IPS-18c (cell line): ENCODE measurements around the gene KRT78.

ENCODE experiments used
- H3K4me3 ChIP-seq: 2 replicates; pipeline ENCODE4 v1.7.0; 2013; ENCODE audit warnings: low read depth, mild to moderate bottlenecking, low read length, moderate library complexity; ENCODE audit not compliant: insufficient read depth
- H3K9me3 ChIP-seq: one replicate; pipeline ENCODE4 v1.6.1; 2013; ENCODE audit warnings: mild to moderate bottlenecking, low read length, moderate library complexity; ENCODE audit not compliant: control insufficient read depth, insufficient read depth

Gene KRT78

GRCh38 chr12:52849511-52849910 is 717 bp upstream of the KRT78 start:
- peaks cover 2% of the 10 kb centered on the region for H3K9me3 ChIP-seq
- H3K4me3 ChIP-seq: no peak overlapping the region

- Histone ChIP-seq H3K9me3 (peaks cover 2% of the 10 kb centered on the region), H3K4me3 (no peak overlapping the region)
These were observed 1.3 kb downstream of the KRT78 start for GRCh38 chr12:52847335-52848102.

- H3K9me3 ChIP-seq: peaks cover 2% of the 10 kb centered on the region
- no peak overlapping the region for H3K4me3 ChIP-seq
These were observed 2.3 kb downstream of the KRT78 start for GRCh38 chr12:52846356-52846970.

GRCh38 chr12:52845946-52846345 is 2.8 kb downstream of the KRT78 start:
- Histone ChIP-seq H3K9me3 (peaks cover 2% of the 10 kb centered on the region), H3K4me3 (no peak overlapping the region)

GRCh38 chr12:52844386-52844785 is 4.4 kb downstream of the KRT78 start:
- Histone ChIP-seq H3K9me3 (peaks cover 2% of the 10 kb centered on the region), H3K4me3 (no peak overlapping the region)

GRCh38 chr12:52839436-52840105 is 9.2 kb downstream of the KRT78 start:
- no peak overlapping the region for H3K4me3 ChIP-seq
- no peaks in the 10 kb centered on the region for H3K9me3 ChIP-seq

GRCh38 chr12:52838609-52839435 is 10.0 kb downstream of the KRT78 start:
- Histone ChIP-seq H3K4me3 (no peak overlapping the region), H3K9me3 (peaks cover 2% of the 10 kb centered on the region)

GRCh38 chr12:52837781-52838608 is 10.8 kb downstream of the KRT78 start:
- H3K9me3 ChIP-seq: peaks cover 2% of the 10 kb centered on the region
- H3K4me3 ChIP-seq: no peak overlapping the region

GRCh38 chr12:52837413-52837741 is 11.4 kb downstream of the KRT78 start:
- H3K9me3 ChIP-seq: peaks cover 2% of the 10 kb centered on the region

GRCh38 chr12:52836491-52837412 is 12.0 kb downstream of the KRT78 start:
- peaks cover 2% of the 10 kb centered on the region for H3K9me3 ChIP-seq
- no peak overlapping the region for H3K4me3 ChIP-seq

More at GRCh38 chr12:52837413-52837741, 11.4 kb downstream of the KRT78 start:
- H3K4me3 ChIP-seq: no peak overlapping the region

GRCh38 chr12:52836042-52836466 is 12.7 kb downstream of the KRT78 start:
- Histone ChIP-seq H3K4me3 (no peak overlapping the region), H3K9me3 (peaks cover 2% of the 10 kb centered on the region)

GRCh38 chr12:52835271-52836041 is 13.3 kb downstream of the KRT78 start:
- peaks cover 2% of the 10 kb centered on the region for H3K9me3 ChIP-seq

GRCh38 chr12:52834727-52835001 is 14.1 kb downstream of the KRT78 start:
- H3K4me3 ChIP-seq: no peak overlapping the region
- peaks cover 2% of the 10 kb centered on the region for H3K9me3 ChIP-seq

More at GRCh38 chr12:52835271-52836041, 13.3 kb downstream of the KRT78 start:
- H3K4me3 ChIP-seq: no peak overlapping the region

- Histone ChIP-seq H3K9me3 (peaks cover 2% of the 10 kb centered on the region), H3K4me3 (no peak within 1 kb of the TSS)
These were observed 14.7 kb downstream of the KRT78 start, which contains the start of gene KRT79 for GRCh38 chr12:52833922-52834726. Gene KRT79, minus strand, starts transcription at chr12:52834311. Its CDS starts 51 bp downstream, at chr12:52834260.
